Central memory CD4-positive, alpha-beta T cell (primary cell): ENCODE measurements around the gene LSMEM2.
A peak's percentile ranks its signal among the peaks of the same experiment; 100 is the strongest.
"Not testable (repeated sequence)": the region's sequence is repeated elsewhere in the genome, so short reads cannot be mapped to it uniquely, and the experiment has no call there.

ENCODE experiments used
- DNase-seq: peaks from one replicate; pipeline ENCODE4 v3.0.0; 2022

The LSMEM2 gene

DNA sequence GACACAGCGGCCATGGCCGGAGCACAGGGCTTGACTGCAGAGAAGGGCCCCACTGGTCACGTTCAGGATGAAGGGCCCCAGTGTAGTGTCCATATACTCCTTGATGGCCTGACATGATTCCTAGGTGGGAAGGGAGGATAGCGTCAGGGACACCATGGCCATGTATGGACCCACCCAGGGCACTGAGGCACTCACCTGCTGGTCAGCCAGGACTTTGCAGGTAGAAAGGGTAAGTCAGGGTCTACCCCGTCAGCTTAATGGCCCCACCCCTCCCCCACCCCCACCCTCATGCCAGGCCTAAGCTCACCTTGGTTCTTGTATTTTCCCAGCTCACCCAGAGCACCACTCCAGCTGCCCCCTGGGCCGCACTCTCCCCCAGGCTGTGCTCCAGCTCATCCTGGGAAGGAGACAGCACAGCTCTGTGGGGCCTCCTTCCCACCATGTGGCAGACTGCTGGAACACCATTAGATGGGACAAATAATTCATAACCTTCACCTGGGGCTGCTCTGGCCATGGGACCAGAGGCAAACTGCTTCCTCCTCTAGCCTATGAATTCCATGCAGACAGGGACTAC lies 21.9 kb downstream of the LSMEM2 start:
- DNase-seq, result no peak

DNA sequence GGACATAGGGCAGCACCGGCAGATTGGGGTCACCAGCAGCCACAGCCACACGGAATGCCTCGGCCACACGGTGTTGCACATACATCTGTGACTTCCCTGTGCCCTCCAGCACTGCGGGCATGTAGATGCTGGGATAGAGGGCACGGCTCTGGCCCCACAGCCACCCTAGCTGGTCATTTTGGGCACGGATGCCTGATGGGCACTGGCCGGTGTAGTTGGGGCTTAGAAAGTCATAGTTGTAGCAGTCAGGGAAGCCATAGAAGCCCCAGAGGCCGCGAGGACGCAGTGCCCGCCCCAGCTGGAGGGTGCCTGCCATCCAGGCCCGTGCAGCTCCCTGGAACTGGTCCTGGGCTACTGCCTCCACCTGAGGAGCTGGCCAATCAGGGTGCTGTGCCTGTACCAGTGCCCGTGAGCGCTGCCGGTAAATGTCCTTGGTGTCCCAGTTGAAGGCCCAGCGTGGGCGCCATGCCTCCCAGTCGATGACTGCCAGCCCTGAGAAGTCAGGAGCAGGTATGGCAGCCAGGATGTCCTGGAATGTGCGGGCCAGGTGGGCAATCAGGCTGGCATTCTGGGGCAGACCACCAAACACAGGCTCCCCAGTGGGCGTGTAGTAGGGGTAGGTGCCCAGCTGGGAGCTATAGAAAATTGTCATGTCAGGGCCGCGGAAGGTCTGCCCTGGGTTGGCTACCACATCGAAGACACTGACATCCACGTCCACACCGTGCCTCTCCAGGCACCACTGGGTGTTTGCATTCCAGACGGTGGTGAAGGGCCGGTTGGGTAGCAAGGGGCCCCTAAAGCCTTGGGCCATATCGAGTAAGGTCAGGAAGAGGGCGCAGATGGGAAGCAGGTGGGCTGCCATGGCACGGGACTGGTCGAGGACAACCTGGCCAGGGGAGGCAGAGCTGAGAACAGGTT lies 23.5 kb downstream of the LSMEM2 start:
- DNase-seq, result no peak

DNA sequence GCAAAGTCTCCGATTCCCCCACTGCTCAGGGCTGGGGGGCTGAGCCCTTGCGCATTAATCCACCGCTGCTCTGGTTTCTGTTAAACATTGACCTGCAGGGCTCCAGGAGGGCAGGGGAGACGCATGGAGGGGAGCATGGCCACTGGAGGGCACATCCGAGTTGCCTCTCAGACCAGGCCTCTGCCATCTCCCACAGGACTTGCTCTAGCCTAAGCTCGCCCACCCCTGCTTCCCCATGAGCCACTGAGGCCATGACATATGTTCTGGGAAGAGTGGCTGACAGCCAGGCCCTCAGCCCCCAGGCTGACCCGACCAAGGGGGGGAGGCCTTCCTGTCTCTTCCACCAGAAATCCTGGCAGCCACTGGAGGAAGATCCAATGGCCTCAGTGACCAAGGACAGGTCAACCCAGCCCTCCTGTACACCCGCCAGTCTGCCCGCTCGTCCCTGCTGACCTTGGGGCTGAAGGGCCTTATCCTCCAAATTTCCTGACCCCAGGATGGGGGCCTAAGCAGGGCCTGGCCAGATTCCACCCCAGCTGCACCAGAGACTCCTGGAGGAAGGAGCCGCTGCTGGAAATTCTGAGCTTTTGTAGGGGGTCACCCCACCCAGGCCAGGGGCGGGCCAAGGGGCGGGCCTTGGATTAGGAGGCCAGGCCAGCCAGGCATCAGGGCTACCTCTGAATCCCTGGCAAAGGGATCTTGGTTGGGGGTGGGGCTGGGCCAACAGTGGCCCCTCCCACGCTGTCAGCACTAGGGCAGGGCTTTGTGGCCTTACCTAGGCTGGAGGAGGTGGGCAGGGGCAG lies 24.3 kb downstream of the LSMEM2 start, which contains the start of gene HYAL1:
TSS of gene HYAL1 (minus strand) at position 562 of the 803 bp plus-strand sequence. CDS start 618 bp downstream, outside the sequence.
- no peak for DNase-seq

DNA sequence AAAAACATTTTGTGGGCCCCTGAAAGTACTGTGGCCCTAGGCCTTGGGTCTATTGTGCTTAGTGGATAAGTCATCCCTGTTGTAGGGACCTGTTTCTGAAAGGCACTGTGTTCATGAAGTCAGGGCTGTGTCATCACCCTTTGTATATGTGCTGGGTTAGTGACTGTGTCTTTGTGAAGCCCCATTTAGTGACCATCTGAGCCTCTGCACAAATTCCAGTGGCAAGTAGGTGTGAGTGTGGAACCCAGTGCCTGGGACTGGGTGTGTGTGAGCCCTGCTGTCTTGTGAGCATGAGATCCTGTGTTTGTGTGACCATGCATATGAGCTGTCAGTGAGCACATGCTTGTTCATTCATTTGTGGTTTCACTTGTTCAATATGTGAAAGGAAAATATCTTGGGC lies 25.7 kb downstream of the LSMEM2 start:
- no peak for DNase-seq

DNA sequence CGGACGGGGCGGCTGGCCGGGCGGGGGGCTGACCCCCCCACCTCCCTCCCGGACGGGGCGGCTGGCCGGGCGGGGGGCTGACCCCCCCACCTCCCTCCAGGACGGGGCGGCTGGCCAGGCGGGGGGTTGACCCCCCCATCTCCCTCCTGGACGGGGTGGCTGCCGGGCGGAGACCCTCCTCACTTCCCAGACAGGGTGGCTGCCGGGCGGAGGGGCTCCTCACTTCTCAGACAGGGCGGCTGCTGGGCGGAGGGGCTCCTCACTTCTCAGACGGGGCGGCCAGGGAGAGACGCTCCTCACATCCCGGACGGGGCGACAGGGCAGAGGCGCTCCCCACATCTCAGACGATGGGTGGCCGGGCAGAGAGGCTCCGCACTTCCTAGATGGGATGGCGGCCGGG lies 33.2 kb downstream of the LSMEM2 start:
- not testable (repeated sequence) for DNase-seq

DNA sequence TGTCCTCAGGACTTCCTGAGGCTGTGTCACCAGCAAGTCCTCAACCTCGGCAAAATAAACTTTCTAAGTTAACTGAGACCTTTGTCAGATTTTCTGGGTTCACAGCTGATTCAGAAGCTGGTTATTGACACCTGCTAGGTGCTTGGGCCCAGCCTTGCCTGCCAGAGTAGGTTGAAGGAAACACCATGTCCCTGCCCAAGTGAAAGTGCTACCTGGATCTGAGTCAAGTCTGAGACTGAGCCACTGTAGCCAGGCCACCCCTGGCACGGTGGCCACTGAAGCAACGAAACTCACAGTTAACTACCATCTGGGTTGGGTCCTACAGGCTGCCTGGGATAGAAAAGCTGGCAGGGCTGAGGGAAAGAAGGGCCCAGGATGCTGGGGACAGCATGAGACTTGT lies 35.5 kb downstream of the LSMEM2 start:
- DNase-seq, result no peak

DNA sequence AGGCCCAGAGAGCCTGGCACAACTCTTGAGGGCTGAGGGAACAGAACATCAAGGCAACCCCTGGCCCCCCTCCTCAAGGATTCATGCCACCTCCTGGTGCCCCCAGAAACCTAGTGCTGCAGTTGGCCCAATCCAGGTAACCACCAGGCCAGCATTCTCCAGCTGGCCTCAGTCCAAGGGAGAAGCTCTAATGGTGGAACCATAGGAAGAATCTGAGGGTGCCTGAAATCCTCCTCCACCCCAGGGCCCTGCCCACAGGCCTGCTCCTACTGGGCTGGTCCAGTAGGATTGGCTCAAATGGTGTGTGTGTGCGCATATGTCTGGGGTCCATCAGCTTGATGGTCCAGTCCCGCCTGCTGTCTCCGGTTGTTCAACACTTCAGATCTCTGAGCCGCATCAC lies 35.9 kb downstream of the LSMEM2 start:
- no peak for DNase-seq

DNA sequence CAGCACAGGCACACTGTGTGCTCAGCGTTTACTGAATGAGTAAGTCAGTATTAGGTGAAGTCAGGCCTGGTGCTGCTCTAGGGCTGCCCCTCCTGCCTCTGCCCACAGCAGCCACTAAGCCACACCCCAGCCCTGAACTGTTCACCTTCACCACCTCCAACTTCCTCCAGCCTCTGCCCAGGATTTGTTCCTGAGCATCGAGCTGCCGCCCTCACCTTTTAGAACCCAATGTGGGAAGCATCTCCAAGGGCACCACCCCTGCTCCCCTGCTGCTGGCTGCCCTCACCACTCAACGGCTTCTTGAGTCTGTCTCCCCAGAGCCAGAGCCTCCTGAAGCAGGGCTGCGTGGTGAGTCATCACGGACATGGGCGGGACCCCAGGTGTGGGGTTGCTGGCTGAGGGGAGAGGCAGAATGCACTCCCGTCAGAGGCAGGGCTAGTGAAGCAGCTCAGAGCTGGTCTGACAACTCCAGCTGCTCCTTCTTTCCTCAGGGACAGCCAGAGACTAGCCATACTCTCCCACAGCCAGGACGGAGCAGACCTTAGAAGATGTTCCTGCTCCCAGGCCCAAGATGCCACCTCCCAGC lies 37.9 kb downstream of the LSMEM2 start:
- DNase-seq, result peak; percentile 73

DNA sequence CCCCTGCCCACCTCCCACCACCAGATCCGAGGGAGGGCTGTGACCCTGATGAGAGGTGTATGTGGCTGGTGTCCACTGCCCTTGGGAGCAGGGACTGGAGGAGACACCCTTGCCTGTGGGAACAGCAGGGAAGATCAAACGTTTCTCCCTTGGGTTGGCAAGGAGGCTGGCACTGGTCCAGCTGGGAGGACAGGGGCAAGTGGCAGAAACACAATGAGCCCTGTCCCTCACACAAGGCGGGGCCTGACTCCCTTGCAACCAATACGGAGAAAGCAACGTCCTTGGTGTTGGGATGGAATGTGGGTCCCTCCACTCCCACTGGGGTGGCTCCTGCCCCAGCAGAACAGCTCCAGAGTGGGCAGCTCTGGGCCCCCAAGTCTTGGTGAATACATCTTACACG lies 38.4 kb downstream of the LSMEM2 start:
- no peak for DNase-seq

DNA sequence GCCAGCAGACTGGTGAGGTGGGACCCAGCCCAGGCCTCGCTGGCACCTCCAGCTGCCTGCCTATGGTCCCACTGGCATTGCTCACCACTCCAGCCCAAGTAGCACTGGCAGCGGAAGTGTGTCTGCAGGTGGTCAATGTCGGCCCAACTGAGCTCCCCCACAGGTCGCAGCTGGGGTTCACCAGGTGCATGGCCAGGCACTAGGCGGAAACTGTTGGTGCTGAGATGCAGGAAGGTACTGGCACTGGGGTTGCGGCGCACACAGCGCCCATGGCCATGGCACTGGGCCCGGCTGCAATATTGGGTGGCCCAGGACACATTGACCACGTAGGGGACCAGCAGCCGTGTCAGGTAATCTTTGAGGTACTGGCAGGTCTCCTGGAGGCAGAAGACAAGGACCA lies 39.3 kb downstream of the LSMEM2 start:
- DNase-seq, result no peak

DNA sequence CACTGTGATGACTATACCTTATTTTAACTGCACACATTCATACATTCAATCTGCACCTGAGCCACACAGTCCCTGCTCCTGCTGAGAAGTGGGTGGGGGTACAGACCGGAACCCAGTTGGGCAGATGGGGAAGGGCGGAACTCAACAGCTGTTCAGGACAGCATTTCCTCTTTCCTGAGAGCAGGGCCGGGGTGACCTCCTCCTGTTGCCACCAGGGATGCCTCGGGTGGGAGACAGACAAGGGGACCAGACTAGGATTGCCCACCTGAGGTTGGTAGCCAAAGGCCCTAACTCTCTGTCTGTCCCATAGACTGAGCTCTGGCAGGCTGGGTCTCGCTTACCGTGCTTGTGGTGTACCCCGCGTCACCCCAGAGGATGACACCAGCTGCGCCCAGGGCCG lies 39.7 kb downstream of the LSMEM2 start:
- no peak for DNase-seq

DNA sequence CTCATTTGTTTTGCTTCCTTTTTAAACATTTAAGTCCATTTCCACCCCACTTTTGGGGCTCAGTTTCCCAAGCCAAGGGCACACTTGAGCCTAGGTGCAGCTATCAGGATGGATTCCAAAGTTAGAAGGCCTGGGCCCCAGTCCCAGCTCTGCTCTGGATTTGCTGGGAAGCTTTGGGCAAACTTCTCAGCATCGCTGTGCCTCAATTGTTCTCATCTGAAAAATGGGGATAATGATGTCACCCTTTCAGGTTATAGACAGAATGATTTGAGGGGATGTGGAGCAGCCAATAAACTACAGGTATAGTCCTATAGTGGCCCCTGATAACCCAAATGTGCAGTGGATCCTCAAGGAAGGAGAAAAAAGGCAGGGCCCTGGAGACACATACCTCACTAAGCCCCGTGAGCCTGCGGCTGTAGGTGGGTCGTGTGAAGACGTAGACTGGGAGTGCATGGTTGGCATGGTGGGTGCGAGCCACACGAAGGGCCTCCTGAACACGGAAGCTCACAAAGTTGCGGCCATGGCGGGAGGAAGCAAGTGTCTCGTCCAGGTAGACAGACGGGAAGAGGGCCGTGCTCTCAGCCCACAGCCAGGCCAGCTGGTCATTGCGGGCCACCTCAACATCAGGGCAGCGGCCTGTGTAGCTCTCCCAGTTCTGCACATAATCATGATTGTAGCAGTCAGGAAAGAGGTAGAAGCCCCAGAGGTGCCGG lies 40.5 kb downstream of the LSMEM2 start:
- no peak for DNase-seq

DNA sequence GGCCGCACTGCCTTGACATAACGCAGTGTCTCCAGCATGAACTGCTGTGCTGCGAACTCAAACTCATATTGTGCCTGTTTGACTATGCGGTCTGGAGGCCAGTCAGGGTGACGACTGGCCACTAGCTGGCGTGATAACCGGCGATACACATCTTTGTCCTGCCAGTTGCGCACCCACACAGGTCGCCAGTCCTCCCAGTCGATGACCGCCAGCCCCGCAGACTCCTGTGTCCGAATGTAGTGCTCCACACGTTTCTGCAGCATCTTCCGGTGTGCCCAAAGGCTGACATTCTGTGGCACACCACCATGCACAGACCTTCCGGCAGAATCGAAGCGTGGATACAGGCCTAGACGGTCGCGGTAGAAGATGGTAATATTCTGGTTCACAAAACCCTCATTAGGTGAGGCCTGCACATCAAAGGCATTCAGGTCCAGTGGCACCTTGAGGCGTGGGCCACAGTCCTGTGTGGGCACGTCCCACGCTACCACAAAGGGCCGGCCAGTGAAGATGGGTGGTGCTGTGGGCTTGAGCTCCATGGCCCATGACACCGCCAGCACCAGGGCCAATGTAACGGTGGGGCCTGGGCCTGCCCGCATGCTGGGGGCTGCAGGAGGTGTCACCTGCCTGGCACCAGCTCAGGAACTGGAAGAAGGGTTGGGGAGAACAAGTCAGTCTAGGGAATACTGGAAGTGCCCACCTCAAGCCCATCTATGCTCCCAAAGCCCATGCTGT lies 41.2 kb downstream of the LSMEM2 start:
- DNase-seq, result no peak

DNA sequence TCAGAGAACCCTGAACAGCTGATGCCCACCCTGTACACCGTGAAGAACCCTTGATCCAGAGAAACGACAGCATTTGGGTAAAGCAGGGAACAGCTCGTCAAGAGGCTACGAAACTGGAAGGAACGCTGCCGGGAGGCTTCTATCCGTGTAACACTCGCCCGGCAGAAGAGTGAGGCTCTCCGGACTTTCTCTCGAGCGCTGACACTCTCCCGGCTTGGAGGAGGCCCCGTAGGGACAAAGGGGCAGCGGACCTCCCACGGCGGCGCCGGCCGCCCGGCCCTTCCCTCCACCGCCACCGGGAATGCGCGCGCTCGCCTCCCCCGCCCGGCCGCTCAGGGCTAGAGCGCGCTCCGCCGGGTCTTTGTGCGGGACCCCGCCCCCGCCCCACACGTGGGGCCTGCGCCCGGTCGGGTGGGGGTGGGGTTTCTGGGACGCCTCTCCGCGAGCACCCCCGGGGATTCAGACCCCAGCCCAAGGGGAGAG lies 42.0 kb downstream of the LSMEM2 start:
- no peak for DNase-seq

DNA sequence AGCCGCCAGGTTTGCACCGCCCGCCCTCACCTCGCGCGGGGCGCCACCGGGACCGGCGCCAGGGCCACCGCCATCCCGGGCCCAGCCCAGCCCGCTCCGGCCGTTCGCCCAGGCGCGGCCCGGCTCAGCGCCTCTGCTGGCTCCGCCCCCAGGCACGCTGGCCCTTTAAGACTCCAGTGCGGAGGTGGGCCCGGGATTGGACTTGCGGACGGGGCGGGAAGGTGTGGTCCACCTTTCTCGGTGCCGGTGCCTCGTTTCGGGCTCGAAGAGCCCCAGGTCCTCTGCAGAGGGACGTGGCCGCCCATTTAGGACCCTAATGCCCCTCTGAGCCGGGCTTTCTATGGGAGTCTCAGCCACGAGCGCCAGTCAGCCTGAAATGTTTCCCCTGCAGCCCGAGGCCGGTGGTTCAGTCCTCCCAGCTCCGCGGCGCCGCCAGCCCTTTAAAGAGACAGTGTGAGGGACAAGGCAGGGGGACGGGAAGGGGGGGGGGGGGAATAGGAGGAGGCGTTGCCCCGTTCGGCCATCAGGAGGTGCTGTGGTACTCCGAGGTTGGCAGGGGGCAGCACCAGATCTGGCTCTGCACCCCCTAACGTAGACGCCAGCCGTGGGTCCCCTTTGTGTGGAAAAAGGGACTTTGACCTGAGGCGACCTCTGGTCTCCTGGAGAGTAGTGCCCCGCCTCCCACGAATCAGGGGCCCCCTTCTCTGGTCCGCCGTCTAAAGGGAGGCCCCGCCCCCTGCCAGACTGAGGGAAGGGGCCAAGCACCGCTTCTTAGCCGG lies 42.6 kb downstream of the LSMEM2 start:
- peak; percentile 77 for DNase-seq

DNA sequence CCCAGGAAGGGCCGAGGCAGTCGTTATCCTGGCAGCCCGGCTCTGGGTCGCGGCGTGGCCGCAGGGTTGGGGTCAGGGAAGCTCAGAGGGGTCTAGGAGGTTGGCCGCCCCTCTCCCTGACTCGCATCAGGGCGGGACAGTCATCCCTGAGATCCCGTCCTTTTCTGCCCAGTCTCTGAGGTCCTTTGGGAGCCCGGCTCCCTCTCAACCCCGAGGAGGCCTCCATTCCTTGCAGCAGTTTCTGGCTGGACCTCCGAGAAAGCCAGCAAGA lies 43.2 kb downstream of the LSMEM2 start:
- DNase-seq, result no peak

DNA sequence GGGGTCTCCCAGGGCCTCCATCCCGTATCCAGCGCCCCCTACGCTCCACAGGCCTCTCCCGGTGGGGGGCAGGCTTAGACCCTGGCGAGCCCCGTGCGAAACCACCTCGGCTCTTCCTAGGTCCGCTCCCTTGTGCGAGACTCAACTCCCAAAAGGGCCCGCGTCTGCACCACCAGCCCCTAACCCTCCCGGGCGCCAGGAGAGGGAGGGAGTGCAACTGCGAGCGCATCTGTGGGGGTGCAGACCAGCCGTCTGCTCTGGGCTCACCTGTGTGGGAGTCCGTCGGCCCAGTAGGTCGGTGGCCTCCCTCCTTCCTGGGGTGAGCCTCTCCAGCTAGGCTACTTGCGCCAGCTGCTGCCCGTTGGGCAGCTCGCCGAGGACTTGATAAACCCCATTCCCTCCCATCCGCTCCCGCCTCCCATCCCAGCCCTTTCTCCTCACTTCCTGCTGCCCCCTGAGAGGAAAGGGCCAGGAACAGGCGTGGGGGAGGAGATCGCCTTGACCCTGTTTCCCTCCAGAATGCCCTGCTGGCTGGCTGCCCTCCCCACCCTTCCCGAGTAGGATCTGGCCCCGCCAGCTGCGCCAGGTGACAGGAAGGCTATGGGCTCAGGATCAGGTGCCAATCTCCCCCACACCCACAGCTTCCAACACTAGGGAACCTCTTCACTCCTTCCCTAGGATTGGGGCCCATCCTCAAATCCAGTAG lies 43.7 kb downstream of the LSMEM2 start, which contains the start of gene HYAL2:
TSS of gene HYAL2 (minus strand) at position 360 of the 706 bp plus-strand sequence. CDS start 2,256 bp downstream, outside the sequence.
- no peak for DNase-seq

DNA sequence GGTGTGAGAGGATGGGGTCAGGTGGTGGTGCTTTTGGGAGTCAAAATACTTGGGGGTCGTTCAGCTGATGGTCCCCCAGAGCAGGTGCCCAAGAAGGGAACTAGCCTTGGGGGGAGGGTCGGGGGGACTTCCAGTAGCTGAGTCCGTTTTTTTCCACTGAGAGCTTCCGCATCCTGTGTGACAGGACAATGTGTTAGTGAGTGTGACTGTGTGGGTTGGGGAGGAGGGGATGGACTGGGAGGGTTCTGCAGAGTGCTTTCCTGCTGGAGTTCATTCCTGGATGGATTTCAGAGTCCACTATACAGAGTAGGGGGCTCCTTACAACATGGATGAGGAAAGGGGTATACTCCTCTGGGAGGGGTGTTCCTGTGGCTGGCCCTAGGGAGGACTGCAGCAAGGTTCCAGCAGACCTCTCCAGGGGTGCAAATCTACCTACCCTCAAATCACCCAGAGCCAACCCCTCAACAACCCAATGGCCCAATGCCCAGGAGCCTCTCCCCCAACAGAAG lies 44.3 kb downstream of the LSMEM2 start:
- no peak for DNase-seq

DNA sequence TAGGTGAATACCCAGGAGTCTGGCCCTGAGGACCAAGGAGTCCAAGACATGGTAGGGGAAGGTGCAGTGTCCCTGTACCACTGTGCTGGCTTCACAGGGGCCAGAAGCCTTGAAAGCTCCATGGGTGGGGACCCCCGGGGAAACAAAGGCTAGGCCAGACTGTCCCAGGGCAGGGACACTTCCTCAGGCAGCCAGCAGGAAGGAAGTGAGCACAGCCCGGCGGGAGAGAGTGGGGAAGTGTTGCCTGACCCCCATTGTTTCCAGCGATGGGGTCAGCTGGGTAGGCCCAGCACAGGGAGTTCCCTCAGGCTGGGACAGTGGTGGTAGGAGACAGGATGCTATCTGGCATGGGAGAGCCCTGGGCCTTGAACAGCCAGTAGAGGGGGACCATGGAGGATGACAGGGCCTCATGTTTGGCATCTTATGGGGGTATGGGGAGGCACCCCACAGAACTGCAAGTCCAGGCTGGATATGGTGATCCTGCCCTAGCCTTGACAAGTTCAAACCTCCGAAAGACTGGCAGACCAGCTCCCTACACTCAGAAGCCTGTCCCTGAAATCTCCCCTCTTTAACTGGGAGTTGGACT lies 44.8 kb downstream of the LSMEM2 start:
- no peak for DNase-seq
